HUES64 (cell line): ENCODE results near the gene IQGAP1.
A peak's percentile ranks its signal among the peaks of the same experiment; 100 is the strongest.

ENCODE experiments used
- H3K27ac ChIP-seq: 2 replicates; pipeline ENCODE4 v1.7.0; 2013; ENCODE audit warnings: low read depth, low read length, inconsistent platforms
- H3K27me3 ChIP-seq: 2 replicates; pipeline ENCODE4 v1.6.1; 2013; ENCODE audit warnings: mild to moderate bottlenecking, low read length; ENCODE audit not compliant: insufficient read depth
- H3K36me3 ChIP-seq: 2 replicates; pipeline ENCODE4 v1.6.1; 2013; ENCODE audit warnings: mild to moderate bottlenecking, low read length; ENCODE audit not compliant: insufficient read depth
- H3K4me1 ChIP-seq: 2 replicates; pipeline ENCODE4 v1.6.1; 2013; ENCODE audit warnings: mild to moderate bottlenecking, low read length, moderate library complexity; ENCODE audit not compliant: insufficient read depth
- H3K4me3 ChIP-seq: 2 replicates; pipeline ENCODE4 v1.5.1; 2013; ENCODE audit warnings: mild to moderate bottlenecking, low read length, moderate library complexity
- H3K9ac ChIP-seq: 2 replicates; pipeline ENCODE4 v1.6.1; 2013; ENCODE audit warnings: mild to moderate bottlenecking, low read depth, low read length
- H3K9me3 ChIP-seq: 2 replicates; pipeline ENCODE4 v1.6.1; 2013; ENCODE audit warnings: low read depth, low read length; ENCODE audit not compliant: insufficient read depth
- WGBS: fragments of 150-250, 120-280 bp; methylation state at CpG from one replicate; pipeline ENCODE4 v1.1.7; 2013; ENCODE audit warnings: missing lambda C conversion rate; 5-methylcytosine and 5-hydroxymethylcytosine counted together

IQGAP1 gene

GRCh38 chr15:90375071-90375470 lies 13.0 kb upstream of the IQGAP1 start:
- Histone ChIP-seq H3K9me3 (peaks cover 3% of the 10 kb centered on the region; the same call in 1 of the 2 replicates), H3K4me3 (no peak overlapping the region), H3K9ac (no peak overlapping the region), H3K36me3 (no peaks in the 10 kb centered on the region), H3K27ac (no peak overlapping the region), H3K4me1 (no peaks in the 10 kb centered on the region), H3K27me3 (no peaks in the 10 kb centered on the region)
- WGBS: 97% methylated on average over 7 of the region's 7 CpGs

DNA sequence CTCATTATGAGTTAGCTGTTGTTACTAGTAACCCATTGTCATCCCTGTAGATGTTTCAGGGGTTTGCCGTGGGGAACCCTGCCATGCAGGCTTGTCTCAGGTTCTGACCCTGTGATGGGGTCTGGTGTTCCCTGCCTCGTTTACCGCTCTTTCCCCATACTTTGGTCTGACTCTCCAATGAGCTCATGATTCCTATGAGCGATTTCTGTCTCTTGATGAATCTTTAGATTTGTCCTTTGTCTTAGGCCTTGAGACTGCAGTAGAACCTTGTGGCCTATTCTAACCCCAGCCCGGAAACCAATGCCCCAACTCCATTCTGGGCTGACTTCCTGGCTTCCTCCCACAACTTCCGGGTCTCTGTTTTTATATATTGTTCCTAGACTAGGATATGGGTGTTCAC lies 11.3 kb upstream of the IQGAP1 start:
- Histone ChIP-seq H3K36me3 (no peaks in the 10 kb centered on the region), H3K27me3 (no peaks in the 10 kb centered on the region), H3K9ac (no peak overlapping the region), H3K4me1 (no peaks in the 10 kb centered on the region), H3K9me3 (peaks cover 3% of the 10 kb centered on the region; the same call in 1 of the 2 replicates), H3K27ac (no peak overlapping the region), H3K4me3 (no peak overlapping the region)
- WGBS: 95% methylated on average over 6 of the region's 6 CpGs

DNA sequence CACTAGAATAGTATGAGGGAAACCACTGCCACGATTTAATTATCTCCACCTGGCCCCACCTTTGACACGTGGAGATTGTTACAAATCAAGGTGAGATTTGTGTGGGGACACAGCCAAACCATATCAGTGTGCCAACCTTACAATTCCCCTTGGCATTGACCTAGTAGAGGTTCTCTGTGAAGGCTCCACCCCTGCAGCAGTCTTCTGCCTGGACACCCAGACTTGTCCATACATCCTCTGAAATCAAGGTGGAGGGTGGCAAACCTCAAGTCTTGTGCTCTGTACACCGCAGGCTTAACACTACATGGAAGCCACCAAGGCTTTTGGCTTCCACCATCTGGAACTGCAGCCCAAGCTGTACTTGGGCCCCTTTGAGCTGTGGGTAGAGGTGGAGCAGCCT lies 8.8 kb upstream of the IQGAP1 start:
- Histone ChIP-seq H3K9ac (no peak overlapping the region), H3K9me3 (peaks cover 3% of the 10 kb centered on the region; the same call in 1 of the 2 replicates), H3K4me3 (no peak overlapping the region), H3K36me3 (no peaks in the 10 kb centered on the region), H3K4me1 (no peaks in the 10 kb centered on the region), H3K27ac (no peak overlapping the region), H3K27me3 (no peaks in the 10 kb centered on the region)
- WGBS: 91% methylated on average over 3 of the region's 3 CpGs

DNA sequence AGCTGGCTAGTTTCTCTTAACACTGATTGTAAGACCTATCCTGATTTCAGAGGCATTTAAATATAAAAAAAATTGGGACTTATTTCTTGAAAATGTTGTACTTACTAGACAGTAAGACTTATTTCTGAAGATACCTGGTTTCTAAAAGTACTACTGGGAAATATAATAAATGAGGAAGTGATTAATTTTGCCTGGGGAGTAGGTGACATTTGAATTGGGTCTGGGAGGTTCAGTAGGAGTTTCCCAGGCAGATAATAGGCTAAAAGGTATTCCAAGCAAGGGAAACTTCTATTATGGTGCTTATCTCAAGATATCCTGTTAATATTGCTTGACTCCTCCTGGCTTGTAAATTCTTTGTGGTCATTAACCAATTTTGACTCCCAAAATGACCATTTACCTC lies 6.5 kb upstream of the IQGAP1 start:
- Histone ChIP-seq H3K27me3 (no peaks in the 10 kb centered on the region), H3K9ac (no peak overlapping the region), H3K9me3 (peaks cover 3% of the 10 kb centered on the region; the same call in 1 of the 2 replicates), H3K4me3 (no peak overlapping the region), H3K27ac (no peak overlapping the region), H3K4me1 (no peaks in the 10 kb centered on the region), H3K36me3 (no peaks in the 10 kb centered on the region)

- Histone ChIP-seq H3K9ac (no peak overlapping the region), H3K27ac (no peak overlapping the region)
Measured at GRCh38 chr15:90382320-90382719, 5.7 kb upstream of the IQGAP1 start.

GRCh38 chr15:90386221-90386620 lies 1.8 kb upstream of the IQGAP1 start:
- peaks cover 10% of the 10 kb centered on the region for H3K4me1 ChIP-seq
- H3K27me3 ChIP-seq: no peaks in the 10 kb centered on the region
- H3K9ac ChIP-seq: no peak overlapping the region
- WGBS: 96% methylated on average over 2 of the region's 2 CpGs
- peaks cover 11% of the 10 kb centered on the region for H3K36me3 ChIP-seq
- H3K27ac ChIP-seq: no peak overlapping the region
- no peak overlapping the region for H3K4me3 ChIP-seq
- H3K9me3 ChIP-seq: no peaks in the 10 kb centered on the region

More at GRCh38 chr15:90382320-90382719, 5.7 kb upstream of the IQGAP1 start:
- H3K27me3 ChIP-seq: no peaks in the 10 kb centered on the region
- H3K4me3 ChIP-seq: no peak overlapping the region
- H3K4me1 ChIP-seq: no peaks in the 10 kb centered on the region
- peaks cover 3% of the 10 kb centered on the region; the same call in 1 of the 2 replicates for H3K9me3 ChIP-seq
- H3K36me3 ChIP-seq: no peaks in the 10 kb centered on the region

DNA sequence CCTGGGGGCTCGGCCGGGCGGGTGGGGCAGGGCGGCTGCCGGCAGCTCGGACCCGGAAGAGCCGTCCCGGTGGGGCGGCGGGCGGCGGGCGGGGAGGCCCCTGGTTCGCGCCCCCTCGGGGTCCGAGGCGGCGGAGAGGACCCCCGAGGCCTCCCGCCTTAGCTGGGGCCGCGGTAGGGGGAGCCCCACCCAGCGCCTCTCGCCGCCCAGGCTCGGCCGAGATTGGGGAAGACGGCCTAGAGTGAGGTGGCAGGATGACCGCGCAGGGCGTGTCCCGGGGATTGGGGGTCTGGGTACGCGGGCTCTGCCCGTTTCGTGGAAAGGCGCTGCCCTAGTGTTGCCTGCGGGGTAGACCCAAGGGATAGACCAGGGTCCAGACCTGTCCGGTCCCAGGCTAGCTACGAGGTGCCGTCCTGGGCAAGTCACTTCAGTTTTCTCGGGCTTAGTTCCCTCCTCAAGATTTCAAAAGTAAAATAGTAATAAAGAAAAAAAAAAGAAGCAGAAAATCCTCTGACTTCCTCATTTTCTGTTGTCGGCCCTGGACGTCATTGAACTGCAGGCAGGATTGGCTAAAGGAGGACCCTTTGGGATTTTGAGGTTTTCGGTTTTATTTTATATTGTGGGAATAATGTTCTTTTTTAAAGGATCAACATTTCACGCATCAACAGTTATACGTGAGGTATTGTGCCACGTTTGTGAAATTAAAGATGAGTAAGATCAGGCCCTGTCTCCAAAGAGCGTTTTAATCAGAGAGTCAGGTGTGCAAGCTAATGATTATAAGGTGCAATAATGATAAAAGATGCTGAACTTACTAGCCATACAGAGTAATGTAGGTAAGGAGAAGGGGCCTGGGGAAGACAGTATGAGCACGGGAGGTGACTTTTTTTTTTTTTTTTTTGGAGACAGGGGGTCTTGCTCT lies 679 bp downstream of the IQGAP1 start:
- no peaks in the 10 kb centered on the region for H3K9me3 ChIP-seq
- 3% methylated on average over 52 of the region's 52 CpGs for WGBS
- H3K4me1 ChIP-seq: peaks cover 25% of the 10 kb centered on the region
- no peaks in the 10 kb centered on the region for H3K27me3 ChIP-seq
- peaks cover 15% of the 10 kb centered on the region for H3K36me3 ChIP-seq
- peak overlapping the region; percentile 92; the same call in 1 of the 2 replicates for H3K27ac ChIP-seq
- peak overlapping the region; percentile 60 for H3K4me3 ChIP-seq
- peak overlapping the region; percentile 58 for H3K9ac ChIP-seq

DNA sequence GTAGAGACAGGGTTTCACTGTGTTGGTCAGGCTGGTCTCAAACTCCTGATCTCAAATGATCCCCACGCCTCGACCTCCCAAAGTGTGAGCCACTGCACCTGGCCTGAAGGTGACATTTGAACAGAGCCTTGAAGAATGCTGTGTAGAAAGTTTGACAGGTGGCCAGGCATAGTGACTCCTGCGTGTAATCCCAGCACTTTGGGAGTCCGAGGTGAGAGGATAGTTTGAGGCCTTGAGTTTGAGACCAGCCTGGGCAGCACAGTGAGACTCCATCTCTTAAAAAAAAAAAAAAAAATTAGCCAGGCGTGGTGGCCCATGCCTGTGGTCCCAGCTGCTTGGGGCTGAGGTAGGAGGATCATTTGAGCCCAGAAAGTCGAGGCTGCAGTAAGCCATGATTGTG lies 1.5 kb downstream of the IQGAP1 start:
- no peak overlapping the region for H3K9ac ChIP-seq
- peaks cover 15% of the 10 kb centered on the region for H3K36me3 ChIP-seq
- H3K27me3 ChIP-seq: no peaks in the 10 kb centered on the region
- H3K27ac ChIP-seq: no peak overlapping the region
- peaks cover 31% of the 10 kb centered on the region for H3K4me1 ChIP-seq
- 75% methylated on average over 6 of the region's 6 CpGs for WGBS
- H3K4me3 ChIP-seq: peak overlapping the region; percentile 60
- no peaks in the 10 kb centered on the region for H3K9me3 ChIP-seq

GRCh38 chr15:90393040-90393439 lies 5.0 kb downstream of the IQGAP1 start:
- H3K9me3 ChIP-seq: no peaks in the 10 kb centered on the region
- no peak overlapping the region for H3K9ac ChIP-seq
- no peak overlapping the region for H3K4me3 ChIP-seq
- H3K27ac ChIP-seq: no peak overlapping the region; the same call in 1 of the 2 replicates
- no peaks in the 10 kb centered on the region for H3K27me3 ChIP-seq
- H3K4me1 ChIP-seq: peaks cover 42% of the 10 kb centered on the region
- H3K36me3 ChIP-seq: peaks cover 15% of the 10 kb centered on the region
- no CpG with 5 or more reads among the region's 1 CpG for WGBS

DNA sequence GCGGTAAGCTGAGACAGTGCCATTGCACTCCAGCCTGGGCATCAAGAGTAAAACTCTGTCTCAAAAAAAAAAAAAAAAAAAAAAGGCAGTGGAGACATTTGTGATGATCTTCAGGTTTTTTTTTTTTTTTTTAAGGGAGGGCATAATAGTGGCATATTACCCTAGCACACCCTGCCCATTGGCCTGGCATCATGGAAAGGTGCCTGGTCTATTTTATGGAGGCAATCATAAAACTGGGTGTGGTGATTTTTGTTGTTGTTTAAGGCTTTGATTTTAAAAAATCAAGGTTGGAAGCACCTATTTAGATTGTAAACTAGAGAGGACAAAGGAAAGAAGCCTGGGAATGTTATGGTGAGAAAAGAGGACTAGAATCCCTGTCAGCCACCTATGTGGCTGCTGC lies 6.0 kb downstream of the IQGAP1 start:
- WGBS: 100% methylated on average over 1 of the region's 1 CpG
- peaks cover 15% of the 10 kb centered on the region for H3K36me3 ChIP-seq

DNA sequence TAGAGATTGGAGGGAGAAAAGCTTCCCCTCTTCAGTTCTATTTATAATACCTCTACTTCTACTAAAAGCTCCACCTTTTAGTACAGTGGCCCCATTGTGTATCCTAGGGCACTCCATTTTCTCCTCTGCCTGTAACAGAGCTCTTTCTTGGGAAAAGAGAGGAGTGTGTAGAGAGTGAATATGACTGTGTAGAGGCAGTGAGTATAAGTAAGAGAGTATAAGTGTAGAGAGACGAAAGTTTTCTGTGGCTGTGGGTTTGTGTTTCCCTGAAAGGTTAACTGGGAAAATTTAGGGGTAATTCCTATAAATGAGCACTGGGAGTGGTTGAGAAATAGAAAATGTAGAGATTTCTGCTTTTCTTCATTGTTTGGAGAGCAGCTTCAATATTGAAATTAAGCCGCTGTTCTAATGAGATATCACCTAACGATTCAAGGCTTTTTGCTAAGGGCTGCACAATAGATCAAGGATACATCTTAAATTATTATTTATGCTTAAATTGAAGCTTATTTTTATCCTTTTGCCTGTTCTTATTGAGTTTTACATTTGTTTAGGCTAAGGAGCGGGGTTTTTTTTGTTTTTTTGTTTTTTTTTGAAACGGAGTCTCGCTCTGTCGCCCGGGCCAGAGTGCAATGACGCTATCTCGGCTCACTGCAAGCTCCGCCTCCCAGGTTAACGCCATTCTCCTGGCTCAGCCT lies 6.9 kb downstream of the IQGAP1 start:
- no peaks in the 10 kb centered on the region for H3K27me3 ChIP-seq
- peaks cover 15% of the 10 kb centered on the region for H3K36me3 ChIP-seq
- no peaks in the 10 kb centered on the region for H3K9me3 ChIP-seq
- H3K4me1 ChIP-seq: peaks cover 51% of the 10 kb centered on the region
- H3K4me3 ChIP-seq: no peak overlapping the region
- WGBS: 93% methylated on average over 11 of the region's 12 CpGs
- peak overlapping the region; percentile 57 for H3K27ac ChIP-seq
- H3K9ac ChIP-seq: no peak overlapping the region

More for the DNA sequence above, 6.0 kb downstream of the IQGAP1 start:
- peaks cover 44% of the 10 kb centered on the region for H3K4me1 ChIP-seq
- no peaks in the 10 kb centered on the region for H3K9me3 ChIP-seq
- no peak overlapping the region for H3K9ac ChIP-seq
- no peak overlapping the region for H3K4me3 ChIP-seq
- H3K27me3 ChIP-seq: no peaks in the 10 kb centered on the region
- H3K27ac ChIP-seq: peak overlapping the region; percentile 57
